IPS DF 4.7 (cell line): ENCODE results near the gene KIF26A.
"Not testable (repeated sequence)": the region's sequence is repeated elsewhere in the genome, so short reads cannot be mapped to it uniquely, and the experiment has no call there.

Experiments
- DNase-seq: peaks from one replicate; pipeline ENCODE4 v3.0.0-alpha.2; 2013; ENCODE audit warnings: low spot score; ENCODE audit errors: extremely low read depth

Gene KIF26A

GRCh38 chr14:104221071-104221625 lies 82.8 kb downstream of the KIF26A start:
- DNase-seq, result no peak

DNA sequence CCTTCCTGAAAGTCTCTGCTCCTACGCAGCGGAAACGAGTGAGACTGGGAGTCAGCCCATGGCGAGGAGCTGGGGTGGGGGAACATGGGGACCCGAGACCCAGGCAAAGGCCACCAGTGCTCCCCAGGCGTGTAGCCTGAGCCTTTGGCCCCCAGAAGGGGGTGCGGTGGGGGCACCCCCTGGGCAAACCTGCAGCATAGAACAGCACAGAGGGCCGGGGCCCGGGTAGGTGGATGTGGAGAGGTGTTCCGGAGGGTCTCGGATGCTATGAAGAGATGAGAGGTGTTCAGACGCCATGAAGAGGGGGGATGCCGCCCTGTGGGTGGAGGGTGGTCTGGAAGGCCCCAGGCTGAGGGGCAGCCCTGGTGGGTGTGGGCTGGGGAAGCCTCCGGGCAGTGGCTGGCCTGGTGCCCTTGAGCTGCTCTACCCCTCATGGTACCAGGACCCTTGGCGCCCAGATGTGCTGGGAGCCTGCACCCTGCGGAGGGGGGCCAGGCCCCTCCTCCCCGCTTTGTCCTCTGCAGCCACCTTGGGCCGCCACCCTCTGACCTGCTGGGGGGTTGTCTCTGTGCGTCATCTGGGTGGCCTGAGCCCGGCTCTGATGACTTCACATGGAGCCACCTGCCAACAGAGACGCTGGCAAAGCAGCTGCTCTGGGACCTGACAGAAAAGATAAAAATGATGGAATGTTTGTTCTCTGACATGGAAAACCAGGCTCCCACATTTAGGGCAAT lies 83.4 kb downstream of the KIF26A start:
- DNase-seq, result no peak

DNA sequence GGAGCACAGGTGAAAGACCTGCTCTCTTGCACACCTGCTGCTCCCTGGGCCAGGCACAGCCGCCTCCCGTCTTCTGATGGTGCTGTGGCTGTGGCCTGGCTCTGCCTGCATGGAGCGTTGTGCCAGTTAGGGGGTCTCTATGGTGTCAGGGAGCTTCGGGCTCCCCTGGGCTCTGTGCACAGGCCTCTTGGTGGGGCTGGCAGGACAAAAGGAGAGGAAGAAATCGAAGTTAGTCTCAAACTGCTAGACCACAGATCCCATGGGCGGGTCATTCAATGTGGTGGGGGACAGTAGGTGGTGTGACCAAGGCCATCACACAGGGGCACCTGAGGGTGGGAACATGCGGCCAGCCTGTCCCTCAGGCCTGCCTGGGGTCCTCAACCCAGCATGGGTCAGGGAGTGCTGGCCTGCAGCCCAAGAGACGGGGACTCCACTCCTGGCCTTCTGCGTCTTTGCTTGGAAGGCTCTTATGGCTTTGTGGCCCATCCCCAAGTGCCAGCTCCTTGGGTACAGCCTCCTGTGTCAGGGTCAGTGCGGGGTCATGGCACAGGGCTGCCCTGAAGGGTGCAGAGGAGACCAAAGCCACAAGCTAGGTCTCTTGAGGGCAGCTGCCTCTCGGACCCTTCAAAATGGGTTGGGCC lies 84.1 kb downstream of the KIF26A start:
- no peak for DNase-seq

GRCh38 chr14:104223101-104224041 lies 85.0 kb downstream of the KIF26A start:
- no peak for DNase-seq

DNA sequence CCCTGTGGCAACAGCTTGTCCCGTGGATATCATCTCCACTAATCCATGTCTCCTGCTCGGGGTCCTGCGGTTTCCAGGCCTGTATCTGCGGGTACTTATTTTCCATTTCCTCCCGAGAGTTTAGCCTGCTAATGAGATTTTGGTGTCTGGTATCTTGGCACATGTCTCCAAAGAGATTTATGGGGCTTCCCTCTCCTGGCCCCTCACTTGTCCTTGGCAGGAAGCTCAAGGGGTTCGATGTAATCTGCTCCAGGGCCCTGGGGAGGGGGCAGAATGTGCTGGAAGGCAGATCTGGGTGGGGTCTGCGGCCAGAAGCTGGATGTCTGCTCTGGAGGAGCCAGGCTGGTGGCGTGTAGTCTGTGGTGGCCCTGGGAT lies 85.7 kb downstream of the KIF26A start:
- no peak for DNase-seq

- no peak for DNase-seq
These were observed 86.3 kb downstream of the KIF26A start for GRCh38 chr14:104224506-104225277.

GRCh38 chr14:104225278-104226190 lies 87.1 kb downstream of the KIF26A start:
- not testable (repeated sequence) for DNase-seq

GRCh38 chr14:104226421-104227383 lies 88.3 kb downstream of the KIF26A start:
- no peak for DNase-seq

DNA sequence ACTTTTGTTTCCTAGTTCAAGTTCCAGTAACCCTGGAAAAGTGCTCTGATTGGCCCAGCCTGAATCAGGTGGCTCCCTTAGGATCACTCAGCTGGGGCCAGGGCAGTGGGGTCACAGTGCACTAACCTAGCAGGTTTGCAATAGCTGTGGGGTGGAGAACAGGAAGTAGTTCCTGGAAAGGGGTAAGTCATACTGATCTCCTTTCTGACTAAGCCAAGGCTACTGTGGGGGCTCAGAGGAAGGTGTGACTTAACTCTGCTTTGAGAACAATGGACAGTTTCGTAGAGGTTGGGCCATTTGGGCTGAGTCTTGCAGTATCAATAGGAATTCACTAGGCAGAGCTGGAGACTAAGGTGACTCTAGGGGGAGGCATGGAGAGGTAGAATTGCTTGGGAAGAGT lies 89.4 kb downstream of the KIF26A start:
- no peak for DNase-seq

- no peak for DNase-seq
These were observed 89.8 kb downstream of the KIF26A start for GRCh38 chr14:104228221-104228620.

GRCh38 chr14:104228716-104229533 lies 90.5 kb downstream of the KIF26A start:
- no peak for DNase-seq

- DNase-seq, result no peak
These were observed 91.2 kb downstream of the KIF26A start for GRCh38 chr14:104229534-104230055.

DNA sequence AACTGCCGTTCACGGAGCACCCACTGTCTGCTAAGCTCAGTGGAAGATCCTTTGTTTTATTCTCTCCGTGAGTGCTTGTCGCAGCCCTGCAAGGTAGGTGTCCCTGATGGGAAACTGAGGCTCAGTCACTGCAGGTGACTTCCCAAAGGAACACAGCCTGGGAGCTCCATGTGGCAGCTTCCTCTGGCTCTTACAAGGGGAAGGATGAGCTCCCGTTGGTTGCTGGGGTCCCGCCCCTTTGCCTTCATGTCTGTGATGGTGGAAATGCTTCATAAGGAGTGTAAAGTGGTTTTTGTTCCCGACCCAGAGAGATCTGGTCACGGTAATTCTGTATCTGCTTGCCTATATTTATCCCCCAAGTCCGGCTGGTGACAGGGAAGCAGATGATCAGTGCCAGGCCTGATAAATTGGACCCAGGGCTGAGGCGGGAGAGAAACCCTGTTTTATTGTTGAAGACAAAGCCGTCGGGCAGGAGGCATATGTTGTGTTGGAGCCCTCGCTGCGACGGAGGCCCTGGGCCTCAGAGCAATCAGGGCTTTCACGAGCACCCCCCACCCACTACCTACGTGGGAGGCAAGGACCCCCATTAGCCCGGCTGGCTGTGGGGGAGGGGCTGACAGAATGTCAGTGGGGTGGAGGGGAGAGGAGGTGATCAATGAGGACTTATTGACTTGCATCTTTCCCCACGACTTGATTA lies 91.9 kb downstream of the KIF26A start:
- no peak for DNase-seq
